ENCODE results near the gene TRAF2. TPM values are rescaled to one million over a fixed set of nuclear protein-coding genes. Genes with fewer than 3 reads are reported as not detected.

TRAF2 gene
- total and polyA plus RNA-seq, 2 of the 8 experiments (the other 6 are each of a cell fraction or from before 2014, with no cell fraction given), result 26.9 to 50.2 TPM

DNA sequence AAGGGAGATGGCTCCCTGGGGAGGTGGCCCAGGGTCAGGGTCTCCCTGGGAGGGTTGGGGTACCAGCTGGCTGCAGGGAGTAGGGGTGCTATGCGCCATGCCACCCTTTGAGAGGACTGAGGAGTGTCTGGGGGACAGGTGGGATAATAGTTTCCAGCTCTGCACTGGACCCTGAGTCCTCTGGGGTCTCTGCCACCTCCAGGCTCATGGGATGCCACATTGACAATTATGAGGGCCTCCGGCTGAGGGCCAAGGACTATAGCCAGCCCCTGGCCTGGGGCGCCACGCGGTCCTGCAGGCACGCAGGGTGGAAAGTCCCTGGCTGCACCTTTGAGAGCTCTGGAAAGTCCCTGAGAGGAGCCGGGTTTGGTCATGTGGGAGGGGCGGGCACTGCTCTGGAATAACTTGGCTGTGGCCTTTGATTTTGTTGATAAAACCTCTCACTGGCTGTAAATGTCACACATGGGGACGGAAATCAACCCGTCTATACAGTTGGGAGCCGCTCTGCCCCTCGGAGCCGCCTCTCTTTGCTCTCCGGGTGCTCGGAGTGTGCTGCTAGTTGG lies 16.0 kb downstream of the TRAF2 start (continued):
- TF ChIP-seq RXRA (IDR thresholded peaks at IDR 0.05; ENCODE audit: insufficient read depth, low read depth, low read length) (no peak), KDM5A (IDR thresholded peaks at IDR 0.05; ENCODE audit: low read length) (no peak), JUND (IDR thresholded peaks at IDR 0.05; ENCODE audit: low read length) (no peak), YY1 (IDR thresholded peaks at IDR 0.05; ENCODE audit: low read depth, low read length) (no peak), ATF2 (IDR thresholded peaks at IDR 0.05; ENCODE audit: low read length) (no peak), NRF1 (IDR thresholded peaks at IDR 0.05; ENCODE audit: low read depth, low read length) (no peak)

All from H1 (cell line).